HT1080 (cell line): Measurements from ENCODE around the gene ALG1. TPM values are rescaled to one million over a fixed set of nuclear protein-coding genes. Genes with fewer than 3 reads are reported as not detected.
"Not testable (repeated sequence)": the region's sequence is repeated elsewhere in the genome, so short reads cannot be mapped to it uniquely, and the experiment has no call there.

Experiments
- DNase-seq: peaks from one replicate; pipeline ENCODE4 v3.0.0-alpha.2; 2015; ENCODE audit warnings: low read depth
- total RNA-seq: library from RNA; depleted of rRNA; stranded (reverse); fragments of >200 nt; shearing (Covaris generic); gene quantifications from 2 replicates; pipeline ENCODE4 v1.2.3, GENCODE V29; 2014

ALG1 gene
- total RNA-seq, 1 experiment from 2014 or later: 52.1 TPM

DNA sequence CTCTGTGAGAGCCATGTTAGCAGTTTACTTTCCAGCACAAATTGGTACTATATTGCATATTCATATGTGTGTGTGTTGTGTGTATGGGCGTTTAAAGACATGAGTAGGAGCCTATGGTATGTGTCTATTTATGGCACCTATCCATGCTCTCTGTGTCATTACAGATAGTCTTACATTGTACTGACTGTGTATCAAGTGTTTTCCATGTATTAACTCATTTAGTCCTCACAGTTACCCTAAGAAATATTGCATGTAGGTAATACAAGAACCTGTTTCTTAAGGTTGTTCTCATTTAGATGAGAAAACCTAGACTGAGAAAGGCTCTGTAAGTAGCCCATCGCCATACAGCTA is 1.6 kb downstream of the ALG1 start:
- no peak for DNase-seq

- DNase-seq: not testable (repeated sequence)
These were observed 2.1 kb downstream of the ALG1 start for GRCh38 chr16:5073771-5074170.

DNA sequence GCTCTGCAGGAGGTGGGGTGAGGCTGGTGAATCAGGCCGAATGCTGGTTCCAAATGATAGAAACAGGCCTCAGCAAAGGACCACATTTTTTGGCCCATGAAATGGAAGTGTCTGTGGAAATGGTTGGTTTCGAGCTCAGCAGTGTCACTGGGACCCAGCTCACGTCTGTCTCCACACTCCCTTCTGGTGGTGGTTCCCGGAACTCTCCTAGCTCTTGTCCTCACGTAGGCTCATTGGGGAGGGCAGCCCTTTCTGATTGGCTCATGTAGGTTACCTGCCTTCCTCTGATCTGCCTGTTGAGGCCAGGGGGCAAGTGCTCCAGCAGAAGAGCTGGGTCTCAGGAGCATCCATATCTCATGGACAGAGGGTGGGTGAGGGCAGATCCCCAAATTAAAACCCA is 4.0 kb downstream of the ALG1 start:
- DNase-seq: no peak

DNA sequence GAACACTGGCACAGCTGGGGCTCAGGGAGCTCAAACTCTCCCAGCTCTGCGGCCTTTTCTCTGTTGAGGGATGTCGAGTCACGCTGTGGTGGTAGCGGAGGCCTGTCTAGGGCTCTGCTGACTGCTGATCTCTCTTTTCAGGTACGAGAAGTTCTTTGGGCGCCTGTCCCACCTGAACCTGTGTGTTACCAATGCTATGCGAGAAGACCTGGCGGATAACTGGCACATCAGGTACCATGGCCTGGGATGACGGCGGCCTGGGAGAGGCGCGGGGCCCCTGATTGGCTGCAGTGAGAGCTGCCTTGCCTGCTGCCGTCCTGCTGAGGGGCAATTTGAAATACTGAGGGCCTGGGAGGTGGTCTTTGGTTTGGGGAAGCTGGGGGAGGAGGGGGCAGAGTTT is 5.7 kb downstream of the ALG1 start:
- DNase-seq: no peak

GRCh38 chr16:5078626-5079025 is 7.0 kb downstream of the ALG1 start:
- DNase-seq: no peak

DNA sequence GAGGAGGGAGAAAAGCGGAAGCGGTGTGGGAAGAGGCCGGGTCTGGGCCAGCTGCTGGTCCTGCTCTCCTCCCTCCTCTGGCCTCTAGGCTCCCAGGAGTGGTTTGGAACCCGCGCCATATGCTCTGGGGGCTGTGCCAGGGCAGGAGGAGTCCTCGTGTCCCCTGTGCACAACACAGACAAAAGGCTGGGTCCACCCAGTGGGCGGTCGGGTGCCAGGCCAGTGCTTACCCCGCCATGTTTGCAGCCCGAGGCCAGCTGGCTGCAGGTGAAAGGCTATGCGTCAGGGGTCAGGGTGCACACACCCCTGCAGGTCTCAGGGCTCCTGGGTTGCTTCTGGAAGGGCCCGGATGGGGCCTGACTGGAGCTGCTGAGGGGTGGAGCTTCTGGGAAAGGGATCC is 8.8 kb downstream of the ALG1 start:
- not testable (repeated sequence) for DNase-seq

- not testable (repeated sequence) for DNase-seq
These were observed 9.4 kb downstream of the ALG1 start for GRCh38 chr16:5080996-5081395.

DNA sequence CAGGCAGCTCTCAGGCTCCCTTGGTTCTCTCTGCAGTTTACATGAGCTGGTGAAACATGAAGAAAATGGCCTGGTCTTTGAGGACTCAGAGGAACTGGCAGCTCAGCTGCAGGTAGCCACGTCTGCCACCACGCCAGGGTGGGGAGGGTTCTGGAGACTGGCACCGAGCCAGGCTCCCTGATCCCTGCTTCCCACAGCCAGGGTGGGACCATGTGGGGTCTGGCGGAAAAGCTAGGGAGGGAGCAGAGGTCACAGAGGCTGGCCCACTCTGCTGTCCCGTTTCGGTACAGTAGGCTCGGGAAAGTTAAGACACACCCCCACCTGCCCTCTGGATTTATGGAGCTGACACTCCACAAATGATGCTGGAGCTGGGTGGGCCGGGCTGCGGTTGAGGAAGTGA is 12.0 kb downstream of the ALG1 start:
- not testable (repeated sequence) for DNase-seq

- DNase-seq: not testable (repeated sequence)
These were observed 12.6 kb downstream of the ALG1 start for GRCh38 chr16:5084099-5084731.

- DNase-seq: peak; percentile 50
These were observed 13.2 kb downstream of the ALG1 start for GRCh38 chr16:5084802-5085201.

GRCh38 chr16:5085716-5086115 is 14.1 kb downstream of the ALG1 start:
- DNase-seq: not testable (repeated sequence)

GRCh38 chr16:5088086-5088790 is 16.6 kb downstream of the ALG1 start:
- DNase-seq: not testable (repeated sequence)

DNA sequence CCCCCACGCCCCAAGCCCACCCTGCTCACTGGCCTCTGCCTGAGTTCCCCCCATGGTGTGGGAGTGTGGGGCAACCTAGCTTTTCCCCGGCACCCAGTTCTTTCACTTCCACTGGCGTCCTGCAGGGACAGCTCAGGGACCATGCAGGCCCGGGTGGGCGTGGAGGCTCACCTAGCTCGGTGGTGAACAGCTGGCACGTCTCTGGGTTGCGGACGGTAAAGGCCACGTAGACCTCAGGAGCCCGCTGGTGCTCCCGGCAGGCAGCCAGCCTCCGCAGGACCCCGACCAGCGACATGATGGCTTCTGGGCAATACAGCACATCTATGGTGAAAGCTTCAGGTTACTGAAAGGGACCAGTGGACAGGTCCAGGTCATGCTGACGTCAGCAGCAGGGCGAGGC is 17.3 kb downstream of the ALG1 start:
- DNase-seq: not testable (repeated sequence)

GRCh38 chr16:5089911-5090555 is 18.4 kb downstream of the ALG1 start:
- not testable (repeated sequence) for DNase-seq

- DNase-seq: not testable (repeated sequence)
These were observed 18.9 kb downstream of the ALG1 start for GRCh38 chr16:5090592-5090991.

DNA sequence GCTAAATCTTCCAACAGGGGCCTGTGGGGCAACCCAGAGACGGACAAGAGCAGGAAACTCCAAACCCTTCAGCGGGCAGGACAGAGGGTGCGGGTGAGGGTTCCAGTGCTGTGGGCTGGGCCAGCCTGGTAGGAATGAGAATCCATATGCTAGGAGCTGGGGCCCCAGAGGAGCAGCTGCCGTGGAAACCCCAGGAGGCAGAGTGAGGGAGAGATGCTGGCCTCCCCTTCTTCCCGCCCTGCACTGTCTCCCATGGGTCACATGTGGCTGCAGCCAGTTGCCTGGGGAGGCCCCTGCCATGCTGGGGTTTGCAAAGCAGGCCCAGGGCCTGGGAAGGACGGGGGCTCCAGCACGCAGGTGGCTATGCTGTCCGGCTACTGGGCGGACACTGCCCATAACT is 21.4 kb downstream of the ALG1 start:
- not testable (repeated sequence) for DNase-seq

DNA sequence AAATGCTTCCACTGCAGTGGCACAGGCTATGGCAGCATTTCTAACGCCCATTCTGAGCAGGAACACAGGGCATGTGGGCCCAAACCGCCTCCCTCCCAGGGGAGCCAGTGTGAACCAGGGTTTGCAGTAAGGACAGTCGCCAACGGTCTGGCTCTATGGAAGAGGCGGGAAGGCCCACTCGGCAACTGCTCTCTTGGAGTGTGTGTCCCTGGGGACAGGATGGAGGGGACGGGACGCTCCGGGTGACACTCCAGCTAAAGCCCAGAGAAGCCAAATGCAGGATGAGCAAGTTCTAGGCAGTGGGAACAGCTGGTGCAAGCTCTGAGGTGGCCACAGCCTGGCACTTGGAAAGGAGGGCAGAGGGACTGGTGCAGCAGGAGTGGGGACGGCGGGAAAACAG is 22.1 kb downstream of the ALG1 start:
- not testable (repeated sequence) for DNase-seq

GRCh38 chr16:5095145-5095830 is 23.6 kb downstream of the ALG1 start:
- DNase-seq: not testable (repeated sequence)

GRCh38 chr16:5096437-5097060 is 24.9 kb downstream of the ALG1 start:
- not testable (repeated sequence) for DNase-seq

GRCh38 chr16:5097061-5097469 is 25.4 kb downstream of the ALG1 start:
- peak; percentile 15 for DNase-seq

GRCh38 chr16:5097470-5098220 is 26.0 kb downstream of the ALG1 start, which contains the start of gene EEF2KMT:
TSS of gene EEF2KMT (minus strand) at chr16:5097795. CDS start at chr16:5097739, 56 bp downstream.
- DNase-seq: peak; percentile 99
